IMR-90 (cell line): ENCODE measurements around the gene RAD51B. TPM values are rescaled to one million over a fixed set of nuclear protein-coding genes. Genes with fewer than 3 reads are reported as not detected.

Experiments used
- ATAC-seq: fragments of 200-7000 bp; cut with Tn5 transposase; 2 replicates; pipeline ENCODE4 v1.9.1; 2020; ENCODE audit warnings: low read depth, mild to moderate bottlenecking, moderate library complexity
- BruUV-seq: library from RNA; stranded (reverse); fragments of 400-500 nt; replicated peaks from 2 replicates; lab custom pipeline; 2021; lab: Mats Ljungman, UMichigan
- CTCF ChIA-PET: fragments of 300-600 bp; formaldehyde crosslinking; extraction: SDS; loops from one replicate; lab custom pipeline; 2021; ENCODE audit warnings: antibody characterized with exemption; lab: Yijun Ruan, JAX
- POLR2A ChIA-PET: fragments of 300-600 bp; sonication (Branson Sonifier 250); formaldehyde crosslinking; loops from one replicate; lab custom pipeline; 2022; ENCODE audit warnings: antibody characterized with exemption; ENCODE audit not compliant: unreplicated experiment; lab: Charles Lee
- DNase-seq: peaks from one replicate; pipeline ENCODE4 v3.0.0; 2013
- H2AFZ ChIP-seq: replicated peaks from 2 replicates; pipeline ENCODE3; 2013; ENCODE audit warnings: low read length, mild to moderate bottlenecking; ENCODE audit not compliant: poor library complexity
- H2AK5ac ChIP-seq: 2 replicates; pipeline ENCODE4 v1.6.1; 2013; ENCODE audit warnings: low read depth, low read length, inconsistent platforms
- H2AK9ac ChIP-seq: replicated peaks from 2 replicates; pipeline ENCODE3; 2013; ENCODE audit warnings: mild to moderate bottlenecking, low read depth, low read length, moderate library complexity; ENCODE audit not compliant: poor library complexity
- H2BK120ac ChIP-seq: 2 replicates; pipeline ENCODE4 v1.6.1; 2013; ENCODE audit warnings: low read depth, low read length, inconsistent platforms
- H2BK15ac ChIP-seq: 3 replicates; pipeline ENCODE4 v1.6.1; 2013; ENCODE audit warnings: low read depth, low read length, inconsistent platforms
- H2BK20ac ChIP-seq: 2 replicates; pipeline ENCODE4 v1.6.1; 2013; ENCODE audit warnings: low read depth, mild to moderate bottlenecking, inconsistent platforms, low read length, moderate library complexity
- H2BK5ac ChIP-seq: 2 replicates; pipeline ENCODE4 v1.6.1; 2013; ENCODE audit warnings: mild to moderate bottlenecking, low read depth, low read length, inconsistent platforms; ENCODE audit not compliant: poor library complexity, severe bottlenecking
- H3K14ac ChIP-seq: replicated peaks from 2 replicates; pipeline ENCODE4 v1.6.1; 2013; ENCODE audit warnings: low read depth, low read length, inconsistent platforms
- H3K18ac ChIP-seq: 2 replicates; pipeline ENCODE4 v1.6.1; 2013; ENCODE audit warnings: low read depth, low read length, control low read depth
- H3K23ac ChIP-seq: 2 replicates; pipeline ENCODE4 v1.6.1; 2013; ENCODE audit warnings: low read depth, low read length, inconsistent platforms
- H3K27ac ChIP-seq: 2 replicates; pipeline ENCODE4 v1.5.1; 2013; ENCODE audit warnings: mild to moderate bottlenecking, control low read depth, low read length; ENCODE audit not compliant: insufficient read depth
- H3K27me3 ChIP-seq: 2 replicates; pipeline ENCODE4 v1.6.1; 2013; ENCODE audit warnings: low read length; ENCODE audit not compliant: control insufficient read depth, insufficient read depth
- H3K36me3 ChIP-seq: 2 replicates; pipeline ENCODE4 v1.6.1; 2013; ENCODE audit warnings: low read length, mixed read lengths; ENCODE audit not compliant: control insufficient read depth, insufficient read depth
- H3K4ac ChIP-seq: 2 replicates; pipeline ENCODE4 v1.6.1; 2013; ENCODE audit warnings: low read depth, low read length, inconsistent platforms
- H3K4me1 ChIP-seq: 2 replicates; pipeline ENCODE4 v1.6.1; 2013; ENCODE audit warnings: low read length, mixed read lengths; ENCODE audit not compliant: control insufficient read depth, insufficient read depth
- H3K4me2 ChIP-seq: 2 replicates; pipeline ENCODE4 v1.6.1; 2013; ENCODE audit warnings: low read depth, mild to moderate bottlenecking, control low read depth, low read length, moderate library complexity
- H3K4me3 ChIP-seq: 2 replicates; pipeline ENCODE4 v1.5.1; 2013; ENCODE audit warnings: low read depth, mild to moderate bottlenecking, control low read depth, low read length, moderate library complexity; ENCODE audit not compliant: insufficient read depth
- H3K56ac ChIP-seq: 2 replicates; pipeline ENCODE4 v1.6.1; 2013; ENCODE audit warnings: low read length, inconsistent platforms; ENCODE audit not compliant: insufficient read depth; ENCODE audit errors: extremely low read depth
- H3K79me1 ChIP-seq, 2 experiments: 2 replicates each; pipeline ENCODE4 v1.6.1; 2013; ENCODE audit warnings: low read length in 2 of 2, inconsistent platforms in 1 of 2, low read depth in 1 of 2
- H3K9ac ChIP-seq: 2 replicates; pipeline ENCODE4 v1.6.1; 2013; ENCODE audit warnings: low read depth, low read length, control low read depth
- H3K9me1 ChIP-seq: 2 replicates; pipeline ENCODE4 v1.6.1; 2013; ENCODE audit warnings: low read length, inconsistent platforms; ENCODE audit not compliant: insufficient read depth
- H3K9me3 ChIP-seq: 2 replicates; pipeline ENCODE4 v1.6.1; 2013; ENCODE audit warnings: low read length; ENCODE audit not compliant: control insufficient read depth, insufficient read depth
- H4K20me1 ChIP-seq: 2 replicates; pipeline ENCODE4 v1.6.1; 2013; ENCODE audit warnings: low read length, inconsistent platforms; ENCODE audit not compliant: insufficient read depth
- H4K5ac ChIP-seq: 2 replicates; pipeline ENCODE4 v1.6.1; 2013; ENCODE audit warnings: mild to moderate bottlenecking, low read depth, low read length, control low read depth
- H4K8ac ChIP-seq, 2 experiments: 2 replicates each; pipeline ENCODE4 v1.6.1; 2013; ENCODE audit warnings: low read depth in 2 of 2, low read length in 2 of 2, control low read depth in 1 of 2, inconsistent platforms in 1 of 2
- H4K91ac ChIP-seq: 2 replicates; pipeline ENCODE4 v1.6.1; 2013; ENCODE audit warnings: low read depth, low read length, inconsistent platforms; ENCODE audit not compliant: insufficient read depth
- CEBPB ChIP-seq: IDR thresholded peaks from 2 replicates; pipeline ENCODE4 v1.6.1; 2012; ENCODE audit warnings: low read depth, low read length, improper control_type of control experiment
- CHD1 ChIP-seq: IDR thresholded peaks from 2 replicates; pipeline ENCODE4 v1.6.1; 2012; ENCODE audit warnings: low read depth, low read length, improper control_type of control experiment
- MAFK ChIP-seq: IDR thresholded peaks from 2 replicates; pipeline ENCODE4 v1.6.1; 2012; ENCODE audit warnings: low read depth, low read length, improper control_type of control experiment
- MXI1 ChIP-seq: IDR thresholded peaks from 2 replicates; pipeline ENCODE4 v1.6.1; 2012; ENCODE audit warnings: low read depth, mild to moderate bottlenecking, low read length, moderate library complexity, borderline replicate concordance
- NFE2L2 ChIP-seq: fragments of 150-350 bp; IDR thresholded peaks from 2 replicates; pipeline ENCODE4 v1.6.1; 2016; ENCODE audit warnings: low read depth, mild to moderate bottlenecking, low read length
- POLR2A ChIP-seq: IDR thresholded peaks from 2 replicates; pipeline ENCODE4 v1.6.1; 2012; ENCODE audit warnings: mild to moderate bottlenecking, low read depth, low read length
- RFX5 ChIP-seq: IDR thresholded peaks from 2 replicates; pipeline ENCODE4 v1.8.0; 2012; ENCODE audit warnings: low read depth, mild to moderate bottlenecking, low read length, moderate library complexity
- WGBS, 2 experiments: methylation state at CpG; one replicate each; pipeline versions ENCODE4 v1.1.5 to v1.1.7; 2013; ENCODE audit warnings: missing lambda C conversion rate in 2 of 2; ENCODE audit not compliant: insufficient read length in 1 of 2; ENCODE audit errors: extremely low coverage in 2 of 2; 5-methylcytosine and 5-hydroxymethylcytosine counted together
- dilution Hi-C: fragments of 300-500 bp; cut with HindIII; formaldehyde crosslinking; loops from one replicate; pipeline ENCODE4 v1.14.3; 2018; ENCODE audit warnings: low sequenced_read_pairs; ENCODE audit not compliant: unreplicated experiment
- in situ Hi-C: fragments of 300-500 bp; cut with MboI; formaldehyde crosslinking; loops from 3 replicates; pipeline ENCODE4 v1.14.3; 2019; ENCODE audit warnings: low sequenced_read_pairs, inconsistent platforms, mixed read lengths
- intact Hi-C: fragments of 100-400 bp; cut with micrococcal nuclease; formaldehyde crosslinking; loops from 2 replicates; pipeline ENCODE4 v1.10.0; 2022
- polyA plus RNA-seq, 3 experiments: library from polyadenylated mRNA; depleted of rRNA; stranded (reverse); fragments of >200 nt; gene quantifications; 2 replicates each; pipeline ENCODE4 v1.2.3, GENCODE V29; 2012; ENCODE audit warnings: low replicate concordance in 1 of 3
- total RNA-seq: library from RNA; depleted of rRNA; stranded (reverse); fragments of >200 nt; gene quantifications from 2 replicates; pipeline ENCODE4 v1.2.3, GENCODE V29; 2012

Gene RAD51B
- total and polyA plus RNA-seq, 2 of the 4 experiments (the other 2 are of a cell fraction) = 5.1 to 18.8 TPM

GRCh38 chr14:68723808-68724268, 904.3 kb downstream of the RAD51B start:
- ATAC-seq (peak; percentile 53), DNase-seq (no peak)
- Histone ChIP-seq H3K27me3 (peaks cover 6% of the 10 kb centered on the region; the same call in 1 of the 2 replicates), H3K23ac (no peak overlapping the region), H2BK15ac (no peak overlapping the region), H3K4me1 (no peaks in the 10 kb centered on the region), H3K4ac (no peak overlapping the region), H3K36me3 (no peaks in the 10 kb centered on the region), H4K8ac (no peak overlapping the region), H2BK120ac (no peak overlapping the region), H3K14ac (no peak overlapping the region), H2AK5ac (no peak overlapping the region), H4K20me1 (no peaks in the 10 kb centered on the region), H3K56ac (no peak overlapping the region), H4K5ac (no peak overlapping the region), H3K79me1 (no peaks in the 10 kb centered on the region), H2AK9ac (no peak overlapping the region), H2BK20ac (no peak overlapping the region), H3K18ac (no peak overlapping the region), H3K9ac (no peak overlapping the region), H4K91ac (no peak overlapping the region), H3K9me3 (no peaks in the 10 kb centered on the region; the same call in 1 of the 2 replicates), H3K4me3 (no peak overlapping the region), H2BK5ac (no peak overlapping the region), H3K27ac (no peak overlapping the region), H3K4me2 (no peak overlapping the region), H2AFZ (no peak overlapping the region), H3K9me1 (no peaks in the 10 kb centered on the region; the same call in 1 of the 2 replicates)
- in situ Hi-C loops = no loop called here
- BruUV-seq = no TSS peak
- POLR2A ChIA-PET = no interaction called here
- no peak for TF ChIP-seq POLR2A
- TF ChIP-seq RFX5 = no peak
- TF ChIP-seq CEBPB = no peak
- TF ChIP-seq NFE2L2 = no peak
- no peak for TF ChIP-seq MAFK
- no peak for TF ChIP-seq MXI1
- no peak for TF ChIP-seq CHD1
- dilution Hi-C loops = no loop called here
- CTCF ChIA-PET = no interaction called here
- 80% methylated on average over 1 of the region's 3 CpGs; no CpG with 5 or more reads in 1 of the 2 experiments for WGBS, 2 experiments
- intact Hi-C loops = no loop called here
